ENCODE data around the gene PPFIA2.

The PPFIA2 gene

DNA sequence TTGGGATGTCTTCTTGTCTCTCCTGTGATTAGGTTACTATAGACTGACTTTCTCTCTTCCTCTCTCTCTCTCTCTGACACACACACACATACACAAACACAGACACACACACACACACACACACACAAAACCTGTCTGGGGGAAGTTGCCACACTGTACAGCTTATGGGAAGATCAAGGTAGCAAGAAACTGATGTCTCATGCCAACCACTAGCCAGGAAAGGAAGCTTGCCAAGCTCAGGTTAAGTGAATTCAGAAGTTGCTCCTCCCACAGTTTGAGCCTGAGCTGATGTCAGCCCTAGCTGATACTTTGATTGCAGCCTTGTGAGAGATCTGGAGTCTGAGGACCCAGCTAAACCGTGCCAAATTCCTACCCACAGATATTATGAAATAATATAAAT is 67.1 kb downstream of the PPFIA2 start:
- Histone ChIP-seq H2AFZ (ENCODE audit: low read length) (no peak overlapping the region), H3K4me2 (ENCODE audit: low read depth, low read length, poor library complexity, severe bottlenecking) (no peak overlapping the region), H4K20me1 (ENCODE audit: insufficient read depth, low read length, poor library complexity, severe bottlenecking) (no peaks in the 10 kb centered on the region), H3K27me3 (ENCODE audit: insufficient read depth, low read length, poor library complexity, severe bottlenecking) (no peaks in the 10 kb centered on the region), H3K79me2 (ENCODE audit: insufficient read depth, low read length) (no peaks in the 10 kb centered on the region), H3K36me3 (ENCODE audit: insufficient read depth, low read length) (no peaks in the 10 kb centered on the region), H3K4me3 (ENCODE audit: low read length, poor library complexity, severe bottlenecking) (no peak overlapping the region), H3K9ac (ENCODE audit: low read depth, low read length, poor library complexity, severe bottlenecking) (no peak overlapping the region), H3F3A (ENCODE audit: low read depth) (no peaks in the 10 kb centered on the region), H3K9me3 (ENCODE audit: insufficient read depth, low read depth, low read length) (no peaks in the 10 kb centered on the region), H3K9me2 (replicated peaks; ENCODE audit: low read depth, low read length) (no peaks in the 10 kb centered on the region), H3K4me1 (ENCODE audit: insufficient read depth, low read length, poor library complexity, severe bottlenecking) (no peaks in the 10 kb centered on the region)
- TF ChIP-seq, protein P1, sequence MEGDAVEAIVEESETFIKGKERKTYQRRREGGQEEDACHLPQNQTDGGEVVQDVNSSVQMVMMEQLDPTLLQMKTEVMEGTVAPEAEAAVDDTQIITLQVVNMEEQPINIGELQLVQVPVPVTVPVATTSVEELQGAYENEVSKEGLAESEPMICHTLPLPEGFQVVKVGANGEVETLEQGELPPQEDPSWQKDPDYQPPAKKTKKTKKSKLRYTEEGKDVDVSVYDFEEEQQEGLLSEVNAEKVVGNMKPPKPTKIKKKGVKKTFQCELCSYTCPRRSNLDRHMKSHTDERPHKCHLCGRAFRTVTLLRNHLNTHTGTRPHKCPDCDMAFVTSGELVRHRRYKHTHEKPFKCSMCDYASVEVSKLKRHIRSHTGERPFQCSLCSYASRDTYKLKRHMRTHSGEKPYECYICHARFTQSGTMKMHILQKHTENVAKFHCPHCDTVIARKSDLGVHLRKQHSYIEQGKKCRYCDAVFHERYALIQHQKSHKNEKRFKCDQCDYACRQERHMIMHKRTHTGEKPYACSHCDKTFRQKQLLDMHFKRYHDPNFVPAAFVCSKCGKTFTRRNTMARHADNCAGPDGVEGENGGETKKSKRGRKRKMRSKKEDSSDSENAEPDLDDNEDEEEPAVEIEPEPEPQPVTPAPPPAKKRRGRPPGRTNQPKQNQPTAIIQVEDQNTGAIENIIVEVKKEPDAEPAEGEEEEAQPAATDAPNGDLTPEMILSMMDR (conservative IDR thresholded peaks at IDR 0.05; ENCODE audit: low read length) = no peak
- no peak for TF ChIP-seq EZH2phosphoT487 (IDR thresholded peaks at IDR 0.05; ENCODE audit: borderline replicate concordance)

DNA sequence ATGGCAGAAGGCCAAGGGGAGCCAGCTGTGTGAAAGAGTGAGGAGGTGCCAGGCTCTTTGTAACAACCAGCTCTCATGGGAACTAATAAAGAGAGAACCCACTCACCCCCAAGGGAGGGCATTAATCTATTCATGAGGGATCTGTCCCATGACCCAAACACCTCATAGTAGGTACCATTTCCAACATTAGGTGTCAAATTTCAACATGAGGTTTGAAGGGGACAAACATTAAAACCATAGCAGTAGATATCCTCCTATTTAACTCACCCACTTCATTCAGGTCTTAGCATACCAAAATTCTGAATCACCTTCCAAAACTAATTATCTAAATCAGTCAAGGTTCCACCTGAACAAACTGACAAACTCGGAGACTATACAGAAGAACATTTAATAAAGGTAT is 75.3 kb downstream of the PPFIA2 start:
- Histone ChIP-seq H4K20me1 (ENCODE audit: insufficient read depth, low read length, poor library complexity, severe bottlenecking) (no peaks in the 10 kb centered on the region), H3K27me3 (ENCODE audit: insufficient read depth, low read length, poor library complexity, severe bottlenecking) (no peaks in the 10 kb centered on the region), H3F3A (ENCODE audit: low read depth) (no peaks in the 10 kb centered on the region), H3K4me2 (ENCODE audit: low read depth, low read length, poor library complexity, severe bottlenecking) (no peak overlapping the region), H3K9me2 (replicated peaks; ENCODE audit: low read depth, low read length) (no peaks in the 10 kb centered on the region), H3K79me2 (ENCODE audit: insufficient read depth, low read length) (no peaks in the 10 kb centered on the region), H3K4me1 (ENCODE audit: insufficient read depth, low read length, poor library complexity, severe bottlenecking) (no peaks in the 10 kb centered on the region), H2AFZ (ENCODE audit: low read length) (no peak overlapping the region), H3K36me3 (ENCODE audit: insufficient read depth, low read length) (no peaks in the 10 kb centered on the region), H3K9ac (ENCODE audit: low read depth, low read length, poor library complexity, severe bottlenecking) (no peak overlapping the region), H3K4me3 (ENCODE audit: low read length, poor library complexity, severe bottlenecking) (no peak overlapping the region), H3K9me3 (ENCODE audit: insufficient read depth, low read depth, low read length) (no peaks in the 10 kb centered on the region)
- TF ChIP-seq EZH2phosphoT487 (IDR thresholded peaks at IDR 0.05; ENCODE audit: borderline replicate concordance) = no peak
- TF ChIP-seq, protein P1 (conservative IDR thresholded peaks at IDR 0.05; ENCODE audit: low read length) = no peak

DNA sequence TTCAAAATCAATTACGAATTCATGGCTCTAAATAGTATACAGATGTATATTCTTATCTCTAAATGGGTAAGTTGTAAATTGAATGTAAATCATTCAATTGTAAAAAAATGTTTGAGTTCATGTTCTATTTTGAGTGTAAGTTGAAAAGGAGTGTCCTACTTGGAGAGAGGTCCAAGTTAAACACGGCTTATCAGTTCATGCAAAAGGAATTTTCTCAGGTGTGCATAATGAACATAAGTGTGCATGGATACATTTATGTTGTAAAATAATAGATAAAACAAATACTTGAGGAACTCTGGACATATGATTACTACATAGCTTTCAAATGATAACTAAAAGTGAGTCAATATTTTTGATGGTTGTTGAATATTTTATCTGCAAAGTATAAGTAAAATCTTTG is 79.5 kb downstream of the PPFIA2 start:
- H3K79me2 ChIP-seq (ENCODE audit: insufficient read depth, low read length) = no peaks in the 10 kb centered on the region
- no peaks in the 10 kb centered on the region for H3F3A ChIP-seq (ENCODE audit: low read depth)
- no peaks in the 10 kb centered on the region for H4K20me1 ChIP-seq (ENCODE audit: insufficient read depth, low read length, poor library complexity, severe bottlenecking)
- no peak overlapping the region for H2AFZ ChIP-seq (ENCODE audit: low read length)
- H3K4me2 ChIP-seq (ENCODE audit: low read depth, low read length, poor library complexity, severe bottlenecking) = no peak overlapping the region
- no peaks in the 10 kb centered on the region for H3K4me1 ChIP-seq (ENCODE audit: insufficient read depth, low read length, poor library complexity, severe bottlenecking)
- no peak for TF ChIP-seq EZH2phosphoT487 (IDR thresholded peaks at IDR 0.05; ENCODE audit: borderline replicate concordance)
- TF ChIP-seq, protein P1 (conservative IDR thresholded peaks at IDR 0.05; ENCODE audit: low read length) = no peak
- H3K9me3 ChIP-seq (ENCODE audit: insufficient read depth, low read depth, low read length) = no peaks in the 10 kb centered on the region
- H3K36me3 ChIP-seq (ENCODE audit: insufficient read depth, low read length) = no peaks in the 10 kb centered on the region
- H3K9ac ChIP-seq (ENCODE audit: low read depth, low read length, poor library complexity, severe bottlenecking) = no peak overlapping the region
- H3K9me2 ChIP-seq (replicated peaks; ENCODE audit: low read depth, low read length) = no peaks in the 10 kb centered on the region
- H3K4me3 ChIP-seq (ENCODE audit: low read length, poor library complexity, severe bottlenecking) = no peak overlapping the region
- no peaks in the 10 kb centered on the region for H3K27me3 ChIP-seq (ENCODE audit: insufficient read depth, low read length, poor library complexity, severe bottlenecking)

Data from Loucy (cell line).